HCT116 (cell line): ENCODE results near the gene UQCR11. TPM values are rescaled to one million over a fixed set of nuclear protein-coding genes. Genes with fewer than 3 reads are reported as not detected.

ENCODE experiments used
- ATAC-seq: fragments of 200-7000 bp; cut with Tn5 transposase; 2 replicates; pipeline ENCODE4 v1.9.1; 2020; ENCODE audit warnings: mild to moderate bottlenecking, moderate library complexity
- BruUV-seq: library from RNA; stranded (reverse); fragments of 400-500 nt; replicated peaks from 2 replicates; lab custom pipeline; 2021; lab: Mats Ljungman, UMichigan
- CTCF ChIA-PET: fragments of 300-600 bp; sonication (Branson Sonifier 250); formaldehyde crosslinking; loops from one replicate; lab custom pipeline; 2021; ENCODE audit warnings: antibody characterized with exemption; lab: Charles Lee
- POLR2A ChIA-PET: fragments of 300-600, 350-600 bp; sonication (Branson Sonifier 250); formaldehyde crosslinking; loops from one replicate; lab custom pipeline; 2021; ENCODE audit warnings: antibody characterized with exemption; lab: Charles Lee
- RAD21 ChIA-PET, 2 experiments: fragments of 300-600 bp; sonication (Branson Sonifier 250); formaldehyde crosslinking; loops; one replicate each; lab custom pipeline; 2023; ENCODE audit warnings: low total read pairs in 2 of 2; ENCODE audit not compliant: uncharacterized antibody in 2 of 2, unreplicated experiment in 2 of 2, low non-redundant PET in 1 of 2; lab: Charles Lee
- DNase-seq: peaks from one replicate; pipeline ENCODE4 v3.0.0-alpha.2; 2010; ENCODE audit warnings: low read depth, low spot score
- H2AFZ ChIP-seq: fragments of 200-600 bp; shearing (Covaris generic), sonication (generic); 2 replicates; pipeline ENCODE4 v1.6.1; 2017; ENCODE audit warnings: low read depth, mixed run types, mixed read lengths, antibody characterized with exemption, low read length; ENCODE audit not compliant: poor library complexity, severe bottlenecking
- H3K27ac ChIP-seq: 2 replicates; pipeline ENCODE4 v1.5.1; 2012; ENCODE audit warnings: low read depth, low read length
- H3K27me3 ChIP-seq: fragments of 200-600 bp; sonication (generic); 2 replicates; pipeline ENCODE4 v1.6.1; 2016; ENCODE audit warnings: mixed run types, low read length, mixed read lengths; ENCODE audit not compliant: insufficient read depth
- H3K36me3 ChIP-seq, 2 experiments: fragments of 200-500 bp in 1 of 2; fragments of 200-600 bp in 1 of 2; sonication (Bioruptor generic) in 1 of 2; sonication (generic) in 1 of 2; 2 replicates each; pipeline versions ENCODE4 v1.5.1 to v1.6.1; 2014 to 2016; ENCODE audit warnings: low read length in 2 of 2, inconsistent platforms in 1 of 2, mixed read lengths in 1 of 2, mixed run types in 1 of 2; ENCODE audit not compliant: insufficient read depth in 2 of 2, control insufficient read depth in 1 of 2
- H3K4me1 ChIP-seq, 2 experiments: fragments of 200-600 bp in 1 of 2; sonication (generic) in 1 of 2; 2 replicates each; pipeline versions ENCODE4 v1.5.1 to v1.6.1; 2012 to 2017; ENCODE audit warnings: low read length in 2 of 2, inconsistent platforms in 1 of 2, mild to moderate bottlenecking in 1 of 2, mixed read lengths in 1 of 2, mixed run types in 1 of 2, moderate library complexity in 1 of 2; ENCODE audit not compliant: insufficient read depth in 2 of 2, control insufficient read depth in 1 of 2
- H3K4me2 ChIP-seq: fragments of 200-600 bp; sonication (generic); 2 replicates; pipeline ENCODE4 v1.6.1; 2017; ENCODE audit warnings: mixed run types, low read length, mixed read lengths
- H3K4me3 ChIP-seq, 2 experiments: fragments of 200-600 bp in 1 of 2; sonication (generic) in 1 of 2; replicated peaks in 1 of 2; 2 replicates each; pipeline ENCODE4 v1.5.1; 2011 to 2016; ENCODE audit warnings: low read length in 2 of 2, control low read depth in 1 of 2, low read depth in 1 of 2, mild to moderate bottlenecking in 1 of 2, mixed read lengths in 1 of 2, mixed run types in 1 of 2
- H3K79me2 ChIP-seq: fragments of 200-600 bp; sonication (generic); 2 replicates; pipeline ENCODE4 v1.6.1; 2017; ENCODE audit warnings: mild to moderate bottlenecking, mixed run types, low read length, moderate library complexity, mixed read lengths; ENCODE audit not compliant: insufficient read depth
- H3K9ac ChIP-seq: fragments of 200-600 bp; sonication (generic); 2 replicates; pipeline ENCODE4 v1.6.1; 2016; ENCODE audit warnings: low read length, mixed read lengths
- H3K9me2 ChIP-seq: fragments of 200-600 bp; sonication (generic), shearing (Covaris generic); 2 replicates; pipeline ENCODE4 v1.6.1; 2017; ENCODE audit warnings: mixed run types, mild to moderate bottlenecking, moderate library complexity; ENCODE audit not compliant: insufficient read depth
- H3K9me3 ChIP-seq, 2 experiments: fragments of 200-500 bp in 1 of 2; fragments of 200-600 bp in 1 of 2; sonication (Bioruptor generic) in 1 of 2; sonication (generic) in 1 of 2; 2 replicates each; pipeline ENCODE4 v1.6.1; 2014 to 2017; ENCODE audit warnings: low read length in 2 of 2, mixed read lengths in 2 of 2, inconsistent platforms in 1 of 2, low read depth in 1 of 2, mild to moderate bottlenecking in 1 of 2, mixed run types in 1 of 2, moderate library complexity in 1 of 2; ENCODE audit not compliant: control insufficient read depth in 1 of 2, insufficient read depth in 1 of 2
- H4K20me1 ChIP-seq: fragments of 200-600 bp; sonication (generic), shearing (Covaris generic); 2 replicates; pipeline ENCODE4 v1.6.1; 2017; ENCODE audit warnings: mixed run types, mild to moderate bottlenecking, moderate library complexity; ENCODE audit not compliant: insufficient read depth
- ATF3 ChIP-seq: IDR thresholded peaks from 2 replicates; pipeline ENCODE4 v1.6.1; 2012
- CBX3 ChIP-seq: IDR thresholded peaks from 2 replicates; pipeline ENCODE4 v1.6.1; 2012; ENCODE audit warnings: low read depth
- CEBPB ChIP-seq: IDR thresholded peaks from 2 replicates; pipeline ENCODE4 v1.6.1; 2012; ENCODE audit warnings: low read depth
- EGR1 ChIP-seq: IDR thresholded peaks from 2 replicates; pipeline ENCODE4 v1.6.1; 2012; ENCODE audit warnings: low read depth
- ELF1 ChIP-seq: IDR thresholded peaks from 2 replicates; pipeline ENCODE4 v1.6.1; 2012; ENCODE audit warnings: low read depth, borderline replicate concordance
- EZH2phosphoT487 ChIP-seq: fragments of 200-600 bp; IDR thresholded peaks from 2 replicates; pipeline ENCODE4 v1.6.1; 2018; ENCODE audit warnings: antibody characterized with exemption, borderline replicate concordance
- FOSL1 ChIP-seq: IDR thresholded peaks from 2 replicates; pipeline ENCODE4 v1.6.1; 2012; ENCODE audit warnings: low read depth
- JUND ChIP-seq: IDR thresholded peaks from 2 replicates; pipeline ENCODE4 v1.6.1; 2012
- POLR2A ChIP-seq: IDR thresholded peaks from 2 replicates; pipeline ENCODE4 v1.7.0; 2011; ENCODE audit warnings: borderline replicate concordance; ENCODE audit not compliant: insufficient read depth, insufficient read length; ENCODE audit errors: extremely low read depth
- POLR2AphosphoS5 ChIP-seq: IDR thresholded peaks from 2 replicates; pipeline ENCODE4 v1.6.1; 2011; ENCODE audit warnings: mild to moderate bottlenecking, low read depth, low read length, moderate library complexity
- RAD21 ChIP-seq: IDR thresholded peaks from 2 replicates; pipeline ENCODE4 v1.6.1; 2012; ENCODE audit warnings: low read depth, mild to moderate bottlenecking
- REST ChIP-seq: IDR thresholded peaks from 2 replicates; pipeline ENCODE4 v1.6.1; 2012; ENCODE audit warnings: low read depth
- SIN3A ChIP-seq: IDR thresholded peaks from 2 replicates; pipeline ENCODE4 v1.6.1; 2012; ENCODE audit warnings: low read depth
- SP1 ChIP-seq: IDR thresholded peaks from 2 replicates; pipeline ENCODE4 v1.6.1; 2012; ENCODE audit warnings: low read depth
- SRF ChIP-seq: IDR thresholded peaks from 2 replicates; pipeline ENCODE4 v1.6.1; 2012; ENCODE audit warnings: low read depth
- TCF7L2 ChIP-seq: IDR thresholded peaks from 2 replicates; pipeline ENCODE4 v1.7.0; 2011; ENCODE audit warnings: borderline replicate concordance, inconsistent platforms; ENCODE audit not compliant: insufficient read depth, insufficient read length; ENCODE audit errors: extremely low read depth
- YY1 ChIP-seq: IDR thresholded peaks from 2 replicates; pipeline ENCODE4 v1.6.1; 2011; ENCODE audit warnings: low read length, low read depth, moderate library complexity, mild to moderate bottlenecking; ENCODE audit not compliant: insufficient replicate concordance; ENCODE audit errors: extremely low read depth
- ZBTB33 ChIP-seq: IDR thresholded peaks from 2 replicates; pipeline ENCODE4 v1.6.1; 2011; ENCODE audit warnings: mild to moderate bottlenecking, low read length, moderate library complexity; ENCODE audit not compliant: insufficient replicate concordance; ENCODE audit errors: extremely low read depth
- ZFX ChIP-seq: fragments of 450-650 bp; IDR thresholded peaks from 2 replicates; pipeline ENCODE4 v1.6.1; 2017
- ZNF274 ChIP-seq: fragments of 200-500 bp; sonication (Bioruptor generic); IDR thresholded peaks from 2 replicates; pipeline ENCODE4 v1.6.1; 2014; ENCODE audit warnings: mild to moderate bottlenecking, low read depth, low read length, inconsistent platforms
- intact Hi-C: fragments of 100-400 bp; cut with micrococcal nuclease; formaldehyde crosslinking; loops from 2 replicates; pipeline ENCODE4 v1.10.0; 2022
- total RNA-seq: library from RNA; stranded (reverse); gene quantifications from one replicate; pipeline ENCODE4 v1.2.1, GENCODE V29; 2021; ENCODE audit not compliant: unreplicated experiment

Gene UQCR11
- total RNA-seq, 1 experiment from 2014 or later = 303 TPM

- ChIA-PET RAD21 (no interaction called here), CTCF (no interaction called here), POLR2A (no interaction called here)
- Histone ChIP-seq H3K4me1 (peaks cover 27 to 44% of the 10 kb centered on the region in 2 experiments), H3K9me3 (no peaks in the 10 kb centered on the region), H3K36me3 (peaks cover 0 to 10% of the 10 kb centered on the region in 2 experiments; a peak in 1 of 4 replicates), H3K79me2 (peaks cover 43% of the 10 kb centered on the region), H3K27me3 (no peaks in the 10 kb centered on the region), H3K4me3 (no peak overlapping the region), H3K27ac (no peak overlapping the region), H3K4me2 (no peak overlapping the region), H4K20me1 (no peaks in the 10 kb centered on the region), H3K9ac (no peak overlapping the region), H3K9me2 (no peaks in the 10 kb centered on the region), H2AFZ (no peak overlapping the region)
- BruUV-seq = no TSS peak
- DNase-seq (no peak), ATAC-seq (no peak)
- no peak for TF ChIP-seq ZFX
- no peak for TF ChIP-seq ELF1
- TF ChIP-seq YY1 = no peak
- TF ChIP-seq SRF = no peak
- no peak for TF ChIP-seq ZNF274
- no peak for TF ChIP-seq RAD21
- TF ChIP-seq ZBTB33 = no peak
- TF ChIP-seq ATF3 = no peak
- TF ChIP-seq SP1 = no peak
- TF ChIP-seq SIN3A = no peak
- TF ChIP-seq CEBPB = no peak
- no peak for TF ChIP-seq EZH2phosphoT487
- no peak for TF ChIP-seq FOSL1
- TF ChIP-seq REST = no peak
- TF ChIP-seq EGR1 = no peak
- no peak for TF ChIP-seq POLR2AphosphoS5
- no peak for TF ChIP-seq JUND
- TF ChIP-seq CBX3 = no peak
- no peak for TF ChIP-seq POLR2A
- no peak for TF ChIP-seq TCF7L2
- intact Hi-C loops = no loop called here
Observed at GRCh38 chr19:1585243-1585580, 20.1 kb downstream of the UQCR11 start.
